ENCODE data around the gene ARID2.

ARID2 gene

GRCh38 chr12:45827974-45828373, 98.5 kb downstream of the ARID2 start:
- in situ Hi-C loops (cut with HindIII; ENCODE audit: low pct_ligation_motif_present, low pct_unique_long_range_greater_than_20kb, low sequenced_read_pairs): no loop called here
- no peak for DNase-seq

GRCh38 chr12:45828402-45828801, 98.9 kb downstream of the ARID2 start:
- in situ Hi-C loops (cut with HindIII; ENCODE audit: low pct_ligation_motif_present, low pct_unique_long_range_greater_than_20kb, low sequenced_read_pairs): no loop called here
- no peak for DNase-seq

GRCh38 chr12:45831590-45831989, 102.1 kb downstream of the ARID2 start:
- in situ Hi-C loops (cut with HindIII; ENCODE audit: low pct_ligation_motif_present, low pct_unique_long_range_greater_than_20kb, low sequenced_read_pairs): no loop called here
- DNase-seq: no peak

- in situ Hi-C loops (cut with HindIII; ENCODE audit: low pct_ligation_motif_present, low pct_unique_long_range_greater_than_20kb, low sequenced_read_pairs): no loop called here
Observed at GRCh38 chr12:45833401-45833800, 103.9 kb downstream of the ARID2 start.

GRCh38 chr12:45834809-45835208, 105.3 kb downstream of the ARID2 start:
- DNase-seq: no peak
- in situ Hi-C loops (cut with HindIII; ENCODE audit: low pct_ligation_motif_present, low pct_unique_long_range_greater_than_20kb, low sequenced_read_pairs): no loop called here

More at GRCh38 chr12:45833401-45833800, 103.9 kb downstream of the ARID2 start:
- no peak for DNase-seq

- DNase-seq: no peak
- in situ Hi-C loops (cut with HindIII; ENCODE audit: low pct_ligation_motif_present, low pct_unique_long_range_greater_than_20kb, low sequenced_read_pairs): no loop called here
Observed at GRCh38 chr12:45839917-45840316, 110.4 kb downstream of the ARID2 start.

GRCh38 chr12:45849289-45849688, 119.8 kb downstream of the ARID2 start:
- DNase-seq: no peak
- in situ Hi-C loops (cut with HindIII; ENCODE audit: low pct_ligation_motif_present, low pct_unique_long_range_greater_than_20kb, low sequenced_read_pairs): no loop called here

- in situ Hi-C loops (cut with HindIII; ENCODE audit: low pct_ligation_motif_present, low pct_unique_long_range_greater_than_20kb, low sequenced_read_pairs): no loop called here
- DNase-seq: no peak
Observed at GRCh38 chr12:45850302-45850701, 120.8 kb downstream of the ARID2 start.

- in situ Hi-C loops (cut with HindIII; ENCODE audit: low pct_ligation_motif_present, low pct_unique_long_range_greater_than_20kb, low sequenced_read_pairs): no loop called here
- no peak for DNase-seq
Observed at GRCh38 chr12:45852508-45852907, 123.0 kb downstream of the ARID2 start.

GRCh38 chr12:45853550-45853949, 124.0 kb downstream of the ARID2 start:
- DNase-seq: no peak
- in situ Hi-C loops (cut with HindIII; ENCODE audit: low pct_ligation_motif_present, low pct_unique_long_range_greater_than_20kb, low sequenced_read_pairs): no loop called here

- DNase-seq: no peak
- in situ Hi-C loops (cut with HindIII; ENCODE audit: low pct_ligation_motif_present, low pct_unique_long_range_greater_than_20kb, low sequenced_read_pairs): no loop called here
Observed at GRCh38 chr12:45863332-45863731, 133.8 kb downstream of the ARID2 start.

- in situ Hi-C loops (cut with HindIII; ENCODE audit: low pct_ligation_motif_present, low pct_unique_long_range_greater_than_20kb, low sequenced_read_pairs): no loop called here
- DNase-seq: no peak
Observed at GRCh38 chr12:45866299-45866698, 136.8 kb downstream of the ARID2 start.

- in situ Hi-C loops (cut with HindIII; ENCODE audit: low pct_ligation_motif_present, low pct_unique_long_range_greater_than_20kb, low sequenced_read_pairs): no loop called here
- DNase-seq: no peak
Observed at GRCh38 chr12:45872446-45872845, 142.9 kb downstream of the ARID2 start.

- no peak for DNase-seq
- in situ Hi-C loops (cut with HindIII; ENCODE audit: low pct_ligation_motif_present, low pct_unique_long_range_greater_than_20kb, low sequenced_read_pairs): no loop called here
Observed at GRCh38 chr12:45877069-45877468, 147.6 kb downstream of the ARID2 start.

- in situ Hi-C loops (cut with HindIII; ENCODE audit: low pct_ligation_motif_present, low pct_unique_long_range_greater_than_20kb, low sequenced_read_pairs): no loop called here
- no peak for DNase-seq
Observed at GRCh38 chr12:45878630-45879255, 149.2 kb downstream of the ARID2 start.

- no peak for DNase-seq
- in situ Hi-C loops (cut with HindIII; ENCODE audit: low pct_ligation_motif_present, low pct_unique_long_range_greater_than_20kb, low sequenced_read_pairs): no loop called here
Observed at GRCh38 chr12:45879363-45879895, 149.9 kb downstream of the ARID2 start.

GRCh38 chr12:45880533-45880932, 151.0 kb downstream of the ARID2 start:
- no peak for DNase-seq
- in situ Hi-C loops (cut with HindIII; ENCODE audit: low pct_ligation_motif_present, low pct_unique_long_range_greater_than_20kb, low sequenced_read_pairs): no loop called here

GRCh38 chr12:45883187-45883586, 153.7 kb downstream of the ARID2 start:
- in situ Hi-C loops (cut with HindIII; ENCODE audit: low pct_ligation_motif_present, low pct_unique_long_range_greater_than_20kb, low sequenced_read_pairs): no loop called here
- no peak for DNase-seq

GRCh38 chr12:45886685-45887084, 157.2 kb downstream of the ARID2 start:
- no peak for DNase-seq
- in situ Hi-C loops (cut with HindIII; ENCODE audit: low pct_ligation_motif_present, low pct_unique_long_range_greater_than_20kb, low sequenced_read_pairs): no loop called here

- DNase-seq: no peak
Observed at GRCh38 chr12:45887544-45887943, 158.0 kb downstream of the ARID2 start.

GRCh38 chr12:45890276-45890675, 160.8 kb downstream of the ARID2 start:
- in situ Hi-C loops (cut with HindIII; ENCODE audit: low pct_ligation_motif_present, low pct_unique_long_range_greater_than_20kb, low sequenced_read_pairs): no loop called here
- no peak for DNase-seq

More at GRCh38 chr12:45887544-45887943, 158.0 kb downstream of the ARID2 start:
- in situ Hi-C loops (cut with HindIII; ENCODE audit: low pct_ligation_motif_present, low pct_unique_long_range_greater_than_20kb, low sequenced_read_pairs): no loop called here
